ENCODE results near the gene MAP7D1. TPM values are rescaled to one million over a fixed set of nuclear protein-coding genes. Genes with fewer than 3 reads are reported as not detected.

The MAP7D1 gene
- total RNA-seq, 1 experiment from 2014 or later = 192 TPM

GRCh38 chr1:36115931-36116330 is 40.0 kb upstream of the MAP7D1 start:
- H3K27ac ChIP-seq (ENCODE audit: low read depth, low read length, poor library complexity, severe bottlenecking) = no peak overlapping the region
- H3K36me3 ChIP-seq (ENCODE audit: insufficient read depth, low read length, poor library complexity, severe bottlenecking) = no peaks in the 10 kb centered on the region
- no TSS peak for BruUV-seq (replicated peaks)
- TF ChIP-seq CTCF (conservative IDR thresholded peaks at IDR 0.05; ENCODE audit: low read depth, low read length) (no peak), EZH2 (IDR thresholded peaks at IDR 0.05; ENCODE audit: borderline replicate concordance, low read depth, low read length, poor library complexity, severe bottlenecking) (no peak)
- no peak for DNase-seq (ENCODE audit: low spot score)
- no peaks in the 10 kb centered on the region for H3K27me3 ChIP-seq (replicated peaks; ENCODE audit: insufficient read depth, low read depth, low read length, poor library complexity)
- no peak overlapping the region for H3K4me3 ChIP-seq (ENCODE audit: low read depth, low read length, poor library complexity, severe bottlenecking)
- H3K9me3 ChIP-seq (ENCODE audit: low read depth, low read length, poor library complexity, severe bottlenecking) = no peaks in the 10 kb centered on the region
- H3K4me1 ChIP-seq (ENCODE audit: insufficient read depth, low read length, poor library complexity, severe bottlenecking) = no peaks in the 10 kb centered on the region
- CTCF ChIA-PET = interaction anchor here (1.1 kb wide), 1 partner anchor 19 kb away, joined by 4 read pairs; no protein-coding TSS in a partner anchor
- intact Hi-C loops (cut with micrococcal nuclease; ENCODE audit: unreplicated experiment) = no loop called here
- POLR2A ChIA-PET (ENCODE audit: low non-redundant PET) = no interaction called here

GRCh38 chr1:36116901-36117300 is 39.1 kb upstream of the MAP7D1 start:
- ChIA-PET CTCF (interaction anchor here (0.5 kb wide), 1 partner anchor 47 kb away, joined by 11 read pairs; no protein-coding TSS in a partner anchor), POLR2A (ENCODE audit: low non-redundant PET) (no interaction called here)
- Histone ChIP-seq H3K27me3 (replicated peaks; ENCODE audit: insufficient read depth, low read depth, low read length, poor library complexity) (no peaks in the 10 kb centered on the region), H3K4me1 (ENCODE audit: insufficient read depth, low read length, poor library complexity, severe bottlenecking) (no peaks in the 10 kb centered on the region), H3K9me3 (ENCODE audit: low read depth, low read length, poor library complexity, severe bottlenecking) (no peaks in the 10 kb centered on the region), H3K36me3 (ENCODE audit: insufficient read depth, low read length, poor library complexity, severe bottlenecking) (no peaks in the 10 kb centered on the region), H3K4me3 (ENCODE audit: low read depth, low read length, poor library complexity, severe bottlenecking) (no peak overlapping the region), H3K27ac (ENCODE audit: low read depth, low read length, poor library complexity, severe bottlenecking) (no peak overlapping the region)
- TF ChIP-seq EZH2 (IDR thresholded peaks at IDR 0.05; ENCODE audit: borderline replicate concordance, low read depth, low read length, poor library complexity, severe bottlenecking) = no peak
- no peak for TF ChIP-seq CTCF (conservative IDR thresholded peaks at IDR 0.05; ENCODE audit: low read depth, low read length)
- DNase-seq (ENCODE audit: low spot score) = no peak
- no TSS peak for BruUV-seq (replicated peaks)
- intact Hi-C loops (cut with micrococcal nuclease; ENCODE audit: unreplicated experiment) = no loop called here

- BruUV-seq (replicated peaks) = no TSS peak
- Histone ChIP-seq H3K4me1 (ENCODE audit: insufficient read depth, low read length, poor library complexity, severe bottlenecking) (no peaks in the 10 kb centered on the region), H3K36me3 (ENCODE audit: insufficient read depth, low read length, poor library complexity, severe bottlenecking) (no peaks in the 10 kb centered on the region), H3K27me3 (replicated peaks; ENCODE audit: insufficient read depth, low read depth, low read length, poor library complexity) (no peaks in the 10 kb centered on the region), H3K4me3 (ENCODE audit: low read depth, low read length, poor library complexity, severe bottlenecking) (no peak overlapping the region), H3K27ac (ENCODE audit: low read depth, low read length, poor library complexity, severe bottlenecking) (no peak overlapping the region), H3K9me3 (ENCODE audit: low read depth, low read length, poor library complexity, severe bottlenecking) (no peaks in the 10 kb centered on the region)
- intact Hi-C loops (cut with micrococcal nuclease; ENCODE audit: unreplicated experiment) = no loop called here
- TF ChIP-seq CTCF (conservative IDR thresholded peaks at IDR 0.05; ENCODE audit: low read depth, low read length) (no peak), EZH2 (IDR thresholded peaks at IDR 0.05; ENCODE audit: borderline replicate concordance, low read depth, low read length, poor library complexity, severe bottlenecking) (no peak)
- CTCF ChIA-PET = interaction anchor here (0.7 kb wide), 1 partner anchor 17 kb away, joined by 3 read pairs; no protein-coding TSS in a partner anchor
- DNase-seq (ENCODE audit: low spot score) = no peak
- POLR2A ChIA-PET (ENCODE audit: low non-redundant PET) = no interaction called here
Measured at GRCh38 chr1:36118447-36119204, 37.3 kb upstream of the MAP7D1 start.

Measured in A673 (cell line).